ENCODE measurements around the gene DTD1.

DTD1 gene

GRCh38 chr20:18662279-18663040 lies 74.6 kb downstream of the DTD1 start:
- ATAC-seq (ENCODE audit: low read depth) (no peak), DNase-seq (ENCODE audit: low spot score in 2 of 2) (no peak)
- no peaks in the 10 kb centered on the region for H3K9me3 Mint-ChIP-seq
- H3K27me3 Mint-ChIP-seq, result no peaks in the 10 kb centered on the region
- peaks cover 14% of the 10 kb centered on the region for H3K4me1 Mint-ChIP-seq
- no peak overlapping the region for H3K27ac Mint-ChIP-seq
- H3K36me3 Mint-ChIP-seq, result peaks cover 6% of the 10 kb centered on the region
- no peak overlapping the region for H3K4me3 Mint-ChIP-seq

- DNase-seq (ENCODE audit: low spot score in 2 of 2) (no peak), ATAC-seq (ENCODE audit: low read depth) (no peak)
- Mint-ChIP-seq H3K36me3 (peaks cover 10% of the 10 kb centered on the region), H3K9me3 (no peaks in the 10 kb centered on the region), H3K4me3 (no peak overlapping the region), H3K4me1 (peaks cover 3% of the 10 kb centered on the region), H3K27ac (no peak overlapping the region), H3K27me3 (no peaks in the 10 kb centered on the region)
Observed at GRCh38 chr20:18663932-18664331, 76.1 kb downstream of the DTD1 start.

GRCh38 chr20:18665135-18665534 lies 77.3 kb downstream of the DTD1 start:
- ATAC-seq (ENCODE audit: low read depth) (no peak), DNase-seq (ENCODE audit: low spot score in 2 of 2) (no peak)
- H3K9me3 Mint-ChIP-seq, result no peaks in the 10 kb centered on the region
- H3K27me3 Mint-ChIP-seq, result no peaks in the 10 kb centered on the region
- H3K4me3 Mint-ChIP-seq, result no peak overlapping the region
- peaks cover 11% of the 10 kb centered on the region for H3K36me3 Mint-ChIP-seq
- no peaks in the 10 kb centered on the region for H3K4me1 Mint-ChIP-seq
- H3K27ac Mint-ChIP-seq, result peak overlapping the region; percentile 20

- Mint-ChIP-seq H3K27me3 (no peaks in the 10 kb centered on the region), H3K4me1 (peaks cover 2% of the 10 kb centered on the region), H3K36me3 (peaks cover 11% of the 10 kb centered on the region), H3K27ac (no peak overlapping the region), H3K4me3 (no peak overlapping the region), H3K9me3 (no peaks in the 10 kb centered on the region)
- DNase-seq (ENCODE audit: low spot score in 2 of 2), result no peak
- no peak for ATAC-seq (ENCODE audit: low read depth)
Observed at GRCh38 chr20:18666803-18667415, 79.1 kb downstream of the DTD1 start.

GRCh38 chr20:18669241-18670019 lies 81.6 kb downstream of the DTD1 start:
- H3K36me3 Mint-ChIP-seq, result peaks cover 8% of the 10 kb centered on the region
- peaks cover 2% of the 10 kb centered on the region for H3K4me1 Mint-ChIP-seq
- no peak overlapping the region for H3K27ac Mint-ChIP-seq
- H3K9me3 Mint-ChIP-seq, result no peaks in the 10 kb centered on the region
- H3K27me3 Mint-ChIP-seq, result no peaks in the 10 kb centered on the region
- no peak overlapping the region for H3K4me3 Mint-ChIP-seq
- ATAC-seq (ENCODE audit: low read depth) (no peak), DNase-seq (ENCODE audit: low spot score in 2 of 2) (no peak)

- H3K27ac Mint-ChIP-seq, result peak overlapping the region; percentile 71
Observed at GRCh38 chr20:18671203-18671710, 83.4 kb downstream of the DTD1 start.

GRCh38 chr20:18672834-18673233 lies 85.0 kb downstream of the DTD1 start:
- no peak overlapping the region for H3K4me3 Mint-ChIP-seq
- no peaks in the 10 kb centered on the region for H3K27me3 Mint-ChIP-seq
- ATAC-seq (ENCODE audit: low read depth) (no peak), DNase-seq (ENCODE audit: low spot score in 2 of 2) (no peak)
- H3K9me3 Mint-ChIP-seq, result no peaks in the 10 kb centered on the region
- peaks cover 7% of the 10 kb centered on the region for H3K36me3 Mint-ChIP-seq
- peaks cover 3% of the 10 kb centered on the region for H3K4me1 Mint-ChIP-seq
- no peak overlapping the region for H3K27ac Mint-ChIP-seq

More at GRCh38 chr20:18671203-18671710, 83.4 kb downstream of the DTD1 start:
- peaks cover 8% of the 10 kb centered on the region for H3K36me3 Mint-ChIP-seq
- ATAC-seq (ENCODE audit: low read depth), result no peak
- H3K4me1 Mint-ChIP-seq, result peaks cover 2% of the 10 kb centered on the region
- DNase-seq (ENCODE audit: low spot score in 2 of 2), result no peak
- no peaks in the 10 kb centered on the region for H3K27me3 Mint-ChIP-seq
- no peaks in the 10 kb centered on the region for H3K9me3 Mint-ChIP-seq
- H3K4me3 Mint-ChIP-seq, result no peak overlapping the region

- no peaks in the 10 kb centered on the region for H3K9me3 Mint-ChIP-seq
- no peak for ATAC-seq (ENCODE audit: low read depth)
- peak overlapping the region; percentile 41 for H3K27ac Mint-ChIP-seq
- peaks cover 25% of the 10 kb centered on the region for H3K4me1 Mint-ChIP-seq
- H3K36me3 Mint-ChIP-seq, result peaks cover 4% of the 10 kb centered on the region
- no peak for DNase-seq (ENCODE audit: low spot score in 2 of 2)
- H3K4me3 Mint-ChIP-seq, result no peak overlapping the region
- no peaks in the 10 kb centered on the region for H3K27me3 Mint-ChIP-seq
Observed at GRCh38 chr20:18676396-18676795, 88.5 kb downstream of the DTD1 start.

GRCh38 chr20:18677126-18677525 lies 89.3 kb downstream of the DTD1 start:
- H3K9me3 Mint-ChIP-seq, result no peaks in the 10 kb centered on the region
- H3K27ac Mint-ChIP-seq, result peak overlapping the region; percentile 99
- ATAC-seq (ENCODE audit: low read depth), result no peak
- H3K27me3 Mint-ChIP-seq, result no peaks in the 10 kb centered on the region
- peaks cover 24% of the 10 kb centered on the region for H3K4me1 Mint-ChIP-seq
- H3K4me3 Mint-ChIP-seq, result no peak overlapping the region
- H3K36me3 Mint-ChIP-seq, result peaks cover 7% of the 10 kb centered on the region
- DNase-seq (ENCODE audit: low spot score in 2 of 2), result no peak

GRCh38 chr20:18678549-18679419 lies 90.9 kb downstream of the DTD1 start:
- DNase-seq (ENCODE audit: low spot score in 2 of 2) (peak; percentile 32 to 48), ATAC-seq (ENCODE audit: low read depth) (peak; percentile 82)
- no peaks in the 10 kb centered on the region for H3K9me3 Mint-ChIP-seq
- H3K4me3 Mint-ChIP-seq, result peak overlapping the region; percentile 72
- H3K27me3 Mint-ChIP-seq, result no peaks in the 10 kb centered on the region
- H3K36me3 Mint-ChIP-seq, result peaks cover 9% of the 10 kb centered on the region
- H3K4me1 Mint-ChIP-seq, result peaks cover 24% of the 10 kb centered on the region
- peak overlapping the region; percentile 99 for H3K27ac Mint-ChIP-seq

GRCh38 chr20:18683839-18684238 lies 96.0 kb downstream of the DTD1 start:
- Mint-ChIP-seq H3K36me3 (peaks cover 10% of the 10 kb centered on the region), H3K9me3 (no peaks in the 10 kb centered on the region), H3K27ac (no peak overlapping the region), H3K4me1 (peaks cover 23% of the 10 kb centered on the region), H3K4me3 (no peak overlapping the region), H3K27me3 (no peaks in the 10 kb centered on the region)
- ATAC-seq (ENCODE audit: low read depth) (no peak), DNase-seq (ENCODE audit: low spot score in 2 of 2) (no peak)

- DNase-seq (ENCODE audit: low spot score in 2 of 2) (no peak), ATAC-seq (ENCODE audit: low read depth) (no peak)
- Mint-ChIP-seq H3K4me3 (no peak overlapping the region), H3K9me3 (no peaks in the 10 kb centered on the region), H3K27ac (no peak overlapping the region), H3K4me1 (peaks cover 16% of the 10 kb centered on the region), H3K36me3 (peaks cover 10% of the 10 kb centered on the region), H3K27me3 (no peaks in the 10 kb centered on the region)
Observed at GRCh38 chr20:18684775-18685174, 96.9 kb downstream of the DTD1 start.

- Mint-ChIP-seq H3K36me3 (peaks cover 10% of the 10 kb centered on the region), H3K4me1 (peaks cover 14% of the 10 kb centered on the region), H3K4me3 (no peak overlapping the region), H3K27me3 (no peaks in the 10 kb centered on the region), H3K27ac (no peak overlapping the region), H3K9me3 (no peaks in the 10 kb centered on the region)
- DNase-seq (ENCODE audit: low spot score in 2 of 2), result no peak
- no peak for ATAC-seq (ENCODE audit: low read depth)
Observed at GRCh38 chr20:18685406-18685805, 97.6 kb downstream of the DTD1 start.
